Suprapubic skin (tissue), 4 donors: ENCODE results near the gene B3GNT9. TPM values are rescaled to one million over a fixed set of nuclear protein-coding genes. Genes with fewer than 3 reads are reported as not detected.

ENCODE experiments used
- DNase-seq, 2 donors: peaks; one replicate each; pipeline ENCODE4 v3.0.0-alpha.2; 2019; ENCODE audit warnings: low spot score in 2 of 2
- H3K27ac ChIP-seq: fragments of 200-600 bp; sonication (generic); one replicate; pipeline ENCODE4 v1.5.1; 2019
- H3K27me3 ChIP-seq: fragments of 200-600 bp; sonication (generic); one replicate; pipeline ENCODE4 v1.5.1; 2019
- H3K36me3 ChIP-seq: fragments of 200-600 bp; sonication (generic); one replicate; pipeline ENCODE4 v1.5.1; 2019
- H3K4me1 ChIP-seq: fragments of 200-600 bp; sonication (generic); one replicate; pipeline ENCODE4 v1.5.1; 2019
- H3K4me3 ChIP-seq: fragments of 200-600 bp; sonication (generic); one replicate; pipeline ENCODE4 v1.5.1; 2019; ENCODE audit warnings: mild to moderate bottlenecking
- H3K9me3 ChIP-seq: fragments of 200-600 bp; sonication (generic); one replicate; pipeline ENCODE4 v1.5.1; 2019
- CTCF ChIP-seq, 2 donors: fragments of 200-600 bp in 1 of 2; fragments of 450-650 bp in 1 of 2; sonication (generic) in 1 of 2; IDR thresholded peaks; one replicate each; pipeline ENCODE4 v1.5.1; 2016 to 2019; ENCODE audit warnings: antibody characterized with exemption in 2 of 2, mild to moderate bottlenecking in 1 of 2, moderate library complexity in 1 of 2
- EP300 ChIP-seq: sonication (generic); formaldehyde crosslinking; IDR thresholded peaks from one replicate; pipeline ENCODE4 v1.6.1; 2017; ENCODE audit warnings: antibody characterized with exemption
- POLR2A ChIP-seq, 2 donors: fragments of 450-650 bp; IDR thresholded peaks; one replicate each; pipeline ENCODE4 v1.6.1; 2017; ENCODE audit warnings: antibody characterized with exemption in 2 of 2, mild to moderate bottlenecking in 2 of 2, moderate library complexity in 2 of 2
- POLR2AphosphoS5 ChIP-seq, 3 donors: sonication (generic); formaldehyde crosslinking; IDR thresholded peaks; one replicate each; pipeline ENCODE4 v1.6.1; 2017; ENCODE audit warnings: antibody characterized with exemption in 3 of 3
- WGBS: methylation state at CpG from one replicate; pipeline ENCODE4 v1.1.5; 2018; 5-methylcytosine and 5-hydroxymethylcytosine counted together
- total RNA-seq, 4 donors: library from RNA; depleted of rRNA; stranded (reverse); fragments of >200 nt; gene quantifications; one replicate each; pipeline ENCODE4 v1.1.0, GENCODE V29; 2016

B3GNT9 gene
- total RNA-seq, 4 donors from 2014 or later: 7.5 to 9.7 (median 9.0) TPM

- no peak for TF ChIP-seq EP300
- TF ChIP-seq CTCF (IDR thresholded peaks at IDR 0.05): no peak
- TF ChIP-seq POLR2AphosphoS5 (IDR thresholded peaks at IDR 0.05): no peak
- TF ChIP-seq POLR2A (IDR thresholded peaks at IDR 0.05): no peak
- no peaks in the 10 kb centered on the region for H3K27me3 ChIP-seq
- H3K27ac ChIP-seq: peak overlapping the region; percentile 77
- H3K4me3 ChIP-seq: no peak overlapping the region
- 18% methylated on average over 5 of the region's 5 CpGs for WGBS
- no peak for DNase-seq
- peaks cover 3% of the 10 kb centered on the region for H3K36me3 ChIP-seq
- H3K9me3 ChIP-seq: no peaks in the 10 kb centered on the region
- H3K4me1 ChIP-seq: peaks cover 41% of the 10 kb centered on the region
Observed at GRCh38 chr16:67105881-67106280, 44.9 kb downstream of the B3GNT9 start.

- H3K9me3 ChIP-seq: no peaks in the 10 kb centered on the region
- peaks cover 3% of the 10 kb centered on the region for H3K36me3 ChIP-seq
- 74% methylated on average over 2 of the region's 2 CpGs for WGBS
- H3K27me3 ChIP-seq: no peaks in the 10 kb centered on the region
- no peak overlapping the region for H3K4me3 ChIP-seq
- peak overlapping the region; percentile 77 for H3K27ac ChIP-seq
- peaks cover 35% of the 10 kb centered on the region for H3K4me1 ChIP-seq
- DNase-seq: no peak
- no peak for TF ChIP-seq POLR2A (IDR thresholded peaks at IDR 0.05)
- no peak for TF ChIP-seq CTCF (IDR thresholded peaks at IDR 0.05)
- TF ChIP-seq POLR2AphosphoS5 (IDR thresholded peaks at IDR 0.05): no peak
- no peak for TF ChIP-seq EP300
Observed at GRCh38 chr16:67105246-67105645, 45.6 kb downstream of the B3GNT9 start.

GRCh38 chr16:67104845-67105244 lies 46.0 kb downstream of the B3GNT9 start:
- peak overlapping the region; percentile 77 for H3K27ac ChIP-seq
- no peak overlapping the region for H3K4me3 ChIP-seq
- TF ChIP-seq CTCF (IDR thresholded peaks at IDR 0.05) (no peak), EP300 (no peak), POLR2AphosphoS5 (IDR thresholded peaks at IDR 0.05) (no peak), POLR2A (IDR thresholded peaks at IDR 0.05) (no peak)
- WGBS: 63% methylated on average over 6 of the region's 6 CpGs
- DNase-seq: no peak
- H3K4me1 ChIP-seq: peaks cover 34% of the 10 kb centered on the region
- H3K27me3 ChIP-seq: no peaks in the 10 kb centered on the region
- H3K36me3 ChIP-seq: peaks cover 3% of the 10 kb centered on the region
- no peaks in the 10 kb centered on the region for H3K9me3 ChIP-seq

GRCh38 chr16:67104061-67104460 lies 46.7 kb downstream of the B3GNT9 start:
- no peaks in the 10 kb centered on the region for H3K27me3 ChIP-seq
- no peak overlapping the region for H3K27ac ChIP-seq
- no peak for DNase-seq
- no peak for TF ChIP-seq POLR2AphosphoS5 (IDR thresholded peaks at IDR 0.05)
- no peak for TF ChIP-seq EP300
- no peak for TF ChIP-seq CTCF (IDR thresholded peaks at IDR 0.05)
- no peak for TF ChIP-seq POLR2A (IDR thresholded peaks at IDR 0.05)
- no peaks in the 10 kb centered on the region for H3K9me3 ChIP-seq
- peaks cover 11% of the 10 kb centered on the region for H3K36me3 ChIP-seq
- WGBS: 66% methylated on average over 4 of the region's 4 CpGs
- H3K4me1 ChIP-seq: peaks cover 29% of the 10 kb centered on the region
- no peak overlapping the region for H3K4me3 ChIP-seq

- Histone ChIP-seq H3K27me3 (no peaks in the 10 kb centered on the region), H3K4me1 (peaks cover 22% of the 10 kb centered on the region), H3K9me3 (no peaks in the 10 kb centered on the region), H3K4me3 (no peak overlapping the region), H3K36me3 (peaks cover 14% of the 10 kb centered on the region), H3K27ac (no peak overlapping the region)
- WGBS: 69% methylated on average over 4 of the region's 4 CpGs
- no peak for DNase-seq
- no peak for TF ChIP-seq POLR2A (IDR thresholded peaks at IDR 0.05)
- TF ChIP-seq EP300: no peak
- no peak for TF ChIP-seq CTCF (IDR thresholded peaks at IDR 0.05)
- no peak for TF ChIP-seq POLR2AphosphoS5 (IDR thresholded peaks at IDR 0.05)
Observed at GRCh38 chr16:67101311-67102082, 49.3 kb downstream of the B3GNT9 start.
